Measurements from ENCODE around the gene PRMT1. TPM values are rescaled to one million over a fixed set of nuclear protein-coding genes. Genes with fewer than 3 reads are reported as not detected.

The PRMT1 gene
- total RNA-seq, 2 donors from 2014 or later = 116 to 118 TPM

GRCh38 chr19:49640113-49640898 lies 36.8 kb upstream of the PRMT1 start, which contains the start of gene RRAS:
Gene RRAS (minus strand): TSS chr19:49640143. CDS start chr19:49640098, 45 bp downstream.
- peak within 1 kb of the TSS; percentile 96 for H3K4me3 ChIP-seq
- DNase-seq (ENCODE audit: low spot score) = peak; percentile 99
- no peak for TF ChIP-seq CTCF (IDR thresholded peaks at IDR 0.05)
- peak within 1 kb of the TSS; percentile 100 for H3K27ac ChIP-seq
- peak; percentile 82 for ATAC-seq (ENCODE audit: insufficient number of reproducible peaks, low FRiP score, low read depth)
- H3K4me1 ChIP-seq (ENCODE audit: control insufficient read depth in 1 of 2, low read depth in 2 of 2) = peaks cover 11 to 44% of the 10 kb centered on the region in 2 donors
- H3K36me3 ChIP-seq = peaks cover 8% of the 10 kb centered on the region
- H3K9me3 ChIP-seq = no peaks in the 10 kb centered on the region
- no peaks in the 10 kb centered on the region for H3K27me3 ChIP-seq (replicated peaks; ENCODE audit: insufficient read depth)

DNA sequence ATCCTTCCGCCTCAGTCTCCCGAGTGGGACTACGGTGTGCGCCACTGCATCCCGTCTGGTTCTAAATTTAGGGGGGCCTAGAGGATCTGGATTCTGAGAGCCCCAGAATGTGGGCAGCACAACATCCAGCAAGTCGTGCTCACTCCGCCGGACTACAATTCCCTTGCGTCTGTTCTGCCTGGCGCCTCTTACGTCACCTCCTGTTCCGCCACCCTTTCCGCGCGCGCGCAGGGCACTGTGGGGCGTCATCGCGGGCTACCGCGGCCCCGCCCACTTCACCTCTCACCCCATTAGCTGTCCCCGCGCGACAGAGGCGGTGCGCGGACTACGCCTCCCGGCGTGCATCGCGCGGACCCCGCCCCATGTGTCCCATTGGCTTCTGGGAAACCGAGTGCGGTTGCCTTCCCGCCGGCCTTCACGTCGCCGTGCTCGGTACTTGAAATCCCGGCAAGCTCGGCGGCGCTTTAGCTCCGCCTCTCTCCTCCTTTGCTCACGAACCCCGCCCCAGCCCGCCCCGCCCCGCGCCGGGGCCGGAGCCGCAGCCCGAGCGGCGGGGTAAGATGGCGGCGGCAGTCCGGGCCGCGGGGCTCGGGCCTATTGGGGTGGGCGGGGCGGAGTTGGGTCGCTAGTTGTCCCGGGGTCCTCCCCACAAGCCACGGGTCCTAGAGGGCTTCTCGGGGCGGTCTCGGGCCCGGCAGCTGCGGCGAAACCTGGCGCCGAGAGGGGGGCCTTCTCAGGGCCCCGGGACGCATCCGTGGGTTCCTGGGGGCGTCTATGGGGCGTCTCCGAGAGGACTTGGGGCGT lies 35.2 kb upstream of the PRMT1 start, which contains the start of gene SCAF1:
Gene SCAF1, plus strand, starts transcription at position 522 of the 804 bp plus-strand sequence. CDS start 2,818 bp downstream, outside the sequence.
- no peaks in the 10 kb centered on the region for H3K9me3 ChIP-seq
- TF ChIP-seq CTCF (IDR thresholded peaks at IDR 0.05) = no peak
- H3K4me3 ChIP-seq = peak within 1 kb of the TSS; percentile 96
- peak; percentile 93 for DNase-seq (ENCODE audit: low spot score)
- H3K27me3 ChIP-seq (replicated peaks; ENCODE audit: insufficient read depth) = no peaks in the 10 kb centered on the region
- peaks cover 9% of the 10 kb centered on the region for H3K36me3 ChIP-seq
- ATAC-seq (ENCODE audit: insufficient number of reproducible peaks, low FRiP score, low read depth) = peak; percentile 58
- peak within 1 kb of the TSS; percentile 100 for H3K27ac ChIP-seq
- H3K4me1 ChIP-seq (ENCODE audit: control insufficient read depth in 1 of 2, low read depth in 2 of 2) = peaks cover 11 to 44% of the 10 kb centered on the region in 2 donors

GRCh38 chr19:49642492-49643035 lies 34.5 kb upstream of the PRMT1 start:
- no peaks in the 10 kb centered on the region for H3K27me3 ChIP-seq (replicated peaks; ENCODE audit: insufficient read depth)
- H3K36me3 ChIP-seq = peaks cover 15% of the 10 kb centered on the region
- no peak for TF ChIP-seq CTCF (IDR thresholded peaks at IDR 0.05)
- DNase-seq (ENCODE audit: low spot score) (no peak), ATAC-seq (ENCODE audit: insufficient number of reproducible peaks, low FRiP score, low read depth) (no peak)
- H3K9me3 ChIP-seq = no peaks in the 10 kb centered on the region
- peak overlapping the region; percentile 96 for H3K4me3 ChIP-seq
- H3K27ac ChIP-seq = peak overlapping the region; percentile 82 to 92
- peaks cover 11 to 41% of the 10 kb centered on the region in 2 donors for H3K4me1 ChIP-seq (ENCODE audit: control insufficient read depth in 1 of 2, low read depth in 2 of 2)

DNA sequence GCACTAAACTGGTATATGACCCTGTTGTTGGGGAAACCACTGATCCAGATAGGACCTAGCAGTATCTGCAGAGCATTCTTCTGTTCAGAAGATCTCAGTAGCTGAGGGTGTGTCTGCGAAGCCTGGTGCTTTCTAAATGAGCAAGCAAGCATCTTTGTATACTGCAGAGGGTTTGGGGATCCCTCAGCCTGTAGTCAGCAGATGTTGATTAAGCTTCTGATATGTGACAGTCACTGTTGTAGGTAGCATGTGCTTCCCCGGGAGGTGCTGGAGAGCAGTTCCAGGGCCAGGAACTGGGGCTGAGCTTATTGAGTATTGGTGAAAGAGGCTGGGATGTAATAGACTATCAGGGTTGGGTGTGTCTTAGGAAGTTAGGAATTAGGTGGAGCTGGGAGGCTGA lies 33.6 kb upstream of the PRMT1 start:
- peaks cover 11 to 33% of the 10 kb centered on the region in 2 donors for H3K4me1 ChIP-seq (ENCODE audit: control insufficient read depth in 1 of 2, low read depth in 2 of 2)
- TF ChIP-seq CTCF (IDR thresholded peaks at IDR 0.05) = no peak
- H3K27ac ChIP-seq = no peak overlapping the region
- no peaks in the 10 kb centered on the region for H3K27me3 ChIP-seq (replicated peaks; ENCODE audit: insufficient read depth)
- H3K4me3 ChIP-seq = no peak overlapping the region
- DNase-seq (ENCODE audit: low spot score) (no peak), ATAC-seq (ENCODE audit: insufficient number of reproducible peaks, low FRiP score, low read depth) (no peak)
- peaks cover 18% of the 10 kb centered on the region for H3K36me3 ChIP-seq
- H3K9me3 ChIP-seq = no peaks in the 10 kb centered on the region

GRCh38 chr19:49645592-49645991 lies 31.5 kb upstream of the PRMT1 start:
- peaks cover 11 to 32% of the 10 kb centered on the region in 2 donors for H3K4me1 ChIP-seq (ENCODE audit: control insufficient read depth in 1 of 2, low read depth in 2 of 2)
- H3K27ac ChIP-seq = no peak overlapping the region
- no peaks in the 10 kb centered on the region for H3K9me3 ChIP-seq
- no peak for DNase-seq (ENCODE audit: low spot score)
- H3K36me3 ChIP-seq = peaks cover 32% of the 10 kb centered on the region
- no peak for ATAC-seq (ENCODE audit: insufficient number of reproducible peaks, low FRiP score, low read depth)
- H3K27me3 ChIP-seq (replicated peaks; ENCODE audit: insufficient read depth) = no peaks in the 10 kb centered on the region
- H3K4me3 ChIP-seq = no peak overlapping the region
- TF ChIP-seq CTCF (IDR thresholded peaks at IDR 0.05) = no peak
